Measurements from ENCODE around the gene FDCSP. TPM values are rescaled to one million over a fixed set of nuclear protein-coding genes. Genes with fewer than 3 reads are reported as not detected.
"Not testable (repeated sequence)": the region's sequence is repeated elsewhere in the genome, so short reads cannot be mapped to it uniquely, and the experiment has no call there.

The FDCSP gene
- total and polyA plus RNA-seq, 9 donors: 0.13 to 0.71 (median 0.38) TPM; not detected in 5

DNA sequence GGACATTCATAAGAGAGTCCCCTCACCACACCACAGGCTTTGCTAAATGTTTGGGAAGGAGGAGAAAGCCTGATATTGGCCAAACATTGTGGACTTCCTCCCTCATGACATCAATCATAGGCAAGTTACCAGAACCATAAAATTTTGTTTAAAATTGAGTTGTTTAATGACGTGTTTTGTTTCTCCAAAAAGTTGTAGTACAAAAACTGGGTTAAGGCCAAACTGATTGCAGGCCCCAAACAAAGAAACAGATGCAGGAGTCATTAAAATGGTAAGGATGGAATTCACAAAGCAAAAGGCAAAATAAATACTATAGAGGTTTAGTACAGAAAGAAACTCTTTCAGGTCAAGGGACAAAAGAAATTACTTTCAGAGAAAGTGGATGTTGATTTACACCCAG lies 34.3 kb upstream of the FDCSP start:
- no peaks in the 10 kb centered on the region for H3K4me1 ChIP-seq (ENCODE audit: control insufficient read depth, insufficient read depth, low read length)
- no peaks in the 10 kb centered on the region for H3K36me3 ChIP-seq (ENCODE audit: control insufficient read depth, insufficient read depth, low read length)
- no peak overlapping the region for H3K27ac ChIP-seq (ENCODE audit: low read length)
- DNase-seq: peak; percentile 11
- WGBS (ENCODE audit: insufficient coverage): no CpG with 5 or more reads among the region's 1 CpG
- H3K9me3 ChIP-seq (replicated peaks; ENCODE audit: control insufficient read depth, low read depth, low read length): no peaks in the 10 kb centered on the region
- H3K4me3 ChIP-seq (ENCODE audit: low read length): no peak overlapping the region
- no peaks in the 10 kb centered on the region for H3K27me3 ChIP-seq (ENCODE audit: control insufficient read depth, insufficient read depth, low read length)

GRCh38 chr4:70192895-70193294 lies 33.0 kb upstream of the FDCSP start:
- Histone ChIP-seq H3K4me1 (ENCODE audit: control insufficient read depth, insufficient read depth, low read length) (no peaks in the 10 kb centered on the region), H3K9me3 (replicated peaks; ENCODE audit: control insufficient read depth, low read depth, low read length) (no peaks in the 10 kb centered on the region), H3K27me3 (ENCODE audit: control insufficient read depth, insufficient read depth, low read length) (no peaks in the 10 kb centered on the region), H3K27ac (ENCODE audit: low read length) (no peak overlapping the region), H3K4me3 (ENCODE audit: low read length) (no peak overlapping the region), H3K36me3 (ENCODE audit: control insufficient read depth, insufficient read depth, low read length) (no peaks in the 10 kb centered on the region)
- WGBS (ENCODE audit: insufficient coverage): no CpG with 5 or more reads among the region's 2 CpGs
- DNase-seq: no peak

DNA sequence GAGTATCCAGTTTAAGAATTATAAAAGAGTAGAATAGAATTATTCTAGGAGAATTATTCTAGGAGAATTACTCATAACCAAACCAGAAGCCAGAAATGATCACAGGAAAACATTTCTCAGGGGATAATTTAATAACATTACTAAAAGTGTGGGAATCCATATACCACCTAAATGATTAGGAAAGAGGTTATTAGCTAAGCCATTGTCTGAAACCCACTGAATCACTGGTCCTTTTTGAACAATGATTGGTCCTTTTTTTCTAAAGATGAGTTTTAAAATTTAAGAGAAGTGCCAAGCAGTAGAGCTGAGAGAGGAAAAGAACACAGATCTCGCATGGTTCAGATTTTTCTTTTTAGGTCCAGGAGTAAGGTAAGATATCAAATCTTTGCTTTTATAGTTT lies 30.5 kb upstream of the FDCSP start, which contains the start of gene ODAM:
TSS of gene ODAM (plus strand) at position 301 of the 400 bp plus-strand sequence. CDS start 819 bp downstream, outside the sequence.
- WGBS (ENCODE audit: insufficient coverage): 86% methylated on average over 1 of the region's 1 CpG

GRCh38 chr4:70196857-70197256 lies 29.1 kb upstream of the FDCSP start:
- Histone ChIP-seq H3K9me3 (replicated peaks; ENCODE audit: control insufficient read depth, low read depth, low read length) (no peaks in the 10 kb centered on the region), H3K27me3 (ENCODE audit: control insufficient read depth, insufficient read depth, low read length) (no peaks in the 10 kb centered on the region), H3K4me1 (ENCODE audit: control insufficient read depth, insufficient read depth, low read length) (no peaks in the 10 kb centered on the region), H3K27ac (ENCODE audit: low read length) (no peak overlapping the region), H3K4me3 (ENCODE audit: low read length) (no peak overlapping the region), H3K36me3 (ENCODE audit: control insufficient read depth, insufficient read depth, low read length) (no peaks in the 10 kb centered on the region)
- no CpG with 5 or more reads among the region's 2 CpGs for WGBS (ENCODE audit: insufficient coverage)
- no peak for DNase-seq

More for the DNA sequence above, 30.5 kb upstream of the FDCSP start, which contains the start of gene ODAM:
- DNase-seq: no peak
- Histone ChIP-seq H3K4me1 (ENCODE audit: control insufficient read depth, insufficient read depth, low read length) (no peaks in the 10 kb centered on the region), H3K9me3 (replicated peaks; ENCODE audit: control insufficient read depth, low read depth, low read length) (no peaks in the 10 kb centered on the region), H3K36me3 (ENCODE audit: control insufficient read depth, insufficient read depth, low read length) (no peaks in the 10 kb centered on the region), H3K27ac (ENCODE audit: low read length) (no peak within 1 kb of the TSS), H3K27me3 (ENCODE audit: control insufficient read depth, insufficient read depth, low read length) (no peaks in the 10 kb centered on the region), H3K4me3 (ENCODE audit: low read length) (no peak within 1 kb of the TSS)

- H3K27ac ChIP-seq (ENCODE audit: low read length): no peak overlapping the region
- no peaks in the 10 kb centered on the region for H3K4me1 ChIP-seq (ENCODE audit: control insufficient read depth, insufficient read depth, low read length)
- no peak for DNase-seq
- no CpG with 5 or more reads among the region's 2 CpGs for WGBS (ENCODE audit: insufficient coverage)
- H3K4me3 ChIP-seq (ENCODE audit: low read length): no peak overlapping the region
- no peaks in the 10 kb centered on the region for H3K27me3 ChIP-seq (ENCODE audit: control insufficient read depth, insufficient read depth, low read length)
- H3K9me3 ChIP-seq (replicated peaks; ENCODE audit: control insufficient read depth, low read depth, low read length): no peaks in the 10 kb centered on the region
- H3K36me3 ChIP-seq (ENCODE audit: control insufficient read depth, insufficient read depth, low read length): no peaks in the 10 kb centered on the region
These were observed 28.1 kb upstream of the FDCSP start for GRCh38 chr4:70197842-70198241.

GRCh38 chr4:70203601-70204000 lies 22.3 kb upstream of the FDCSP start:
- DNase-seq: no peak
- Histone ChIP-seq H3K4me1 (ENCODE audit: control insufficient read depth, insufficient read depth, low read length) (no peaks in the 10 kb centered on the region), H3K9me3 (replicated peaks; ENCODE audit: control insufficient read depth, low read depth, low read length) (no peaks in the 10 kb centered on the region), H3K27me3 (ENCODE audit: control insufficient read depth, insufficient read depth, low read length) (no peaks in the 10 kb centered on the region), H3K27ac (ENCODE audit: low read length) (no peak overlapping the region), H3K4me3 (ENCODE audit: low read length) (no peak overlapping the region), H3K36me3 (ENCODE audit: control insufficient read depth, insufficient read depth, low read length) (no peaks in the 10 kb centered on the region)
- no CpG with 5 or more reads among the region's 1 CpG for WGBS (ENCODE audit: insufficient coverage)

GRCh38 chr4:70212752-70213151 lies 13.2 kb upstream of the FDCSP start:
- not testable (repeated sequence) for DNase-seq; H3K9me3 ChIP-seq (replicated peaks; ENCODE audit: control insufficient read depth, low read depth, low read length); H3K27me3 ChIP-seq (ENCODE audit: control insufficient read depth, insufficient read depth, low read length); H3K27ac ChIP-seq (ENCODE audit: low read length); H3K36me3 ChIP-seq (ENCODE audit: control insufficient read depth, insufficient read depth, low read length); H3K4me1 ChIP-seq (ENCODE audit: control insufficient read depth, insufficient read depth, low read length); H3K4me3 ChIP-seq (ENCODE audit: low read length)
- 63% methylated on average over 3 of the region's 4 CpGs for WGBS (ENCODE audit: insufficient coverage)

DNA sequence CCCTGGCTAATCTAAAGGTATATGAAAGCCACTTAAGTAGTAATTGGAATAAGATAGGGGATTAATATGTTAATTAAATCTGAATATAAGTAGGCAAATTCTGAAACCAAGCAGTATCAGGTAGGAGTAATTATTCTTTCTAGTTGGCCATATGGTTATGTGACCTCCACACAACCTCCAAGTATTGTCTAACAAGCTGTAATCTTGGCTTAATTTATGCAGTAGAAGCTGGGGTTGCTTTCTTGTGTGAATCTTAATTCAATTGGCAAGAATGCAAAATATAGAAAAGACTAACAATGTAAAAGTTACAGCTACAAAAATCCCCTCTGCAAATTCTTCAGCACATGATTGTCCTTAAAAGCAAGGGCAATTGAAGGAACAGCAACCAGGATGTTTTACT lies 9.8 kb upstream of the FDCSP start:
- not testable (repeated sequence) for H3K36me3 ChIP-seq (ENCODE audit: control insufficient read depth, insufficient read depth, low read length); DNase-seq; H3K9me3 ChIP-seq (replicated peaks; ENCODE audit: control insufficient read depth, low read depth, low read length); H3K27me3 ChIP-seq (ENCODE audit: control insufficient read depth, insufficient read depth, low read length); H3K4me1 ChIP-seq (ENCODE audit: control insufficient read depth, insufficient read depth, low read length); H3K27ac ChIP-seq (ENCODE audit: low read length); H3K4me3 ChIP-seq (ENCODE audit: low read length)

DNA sequence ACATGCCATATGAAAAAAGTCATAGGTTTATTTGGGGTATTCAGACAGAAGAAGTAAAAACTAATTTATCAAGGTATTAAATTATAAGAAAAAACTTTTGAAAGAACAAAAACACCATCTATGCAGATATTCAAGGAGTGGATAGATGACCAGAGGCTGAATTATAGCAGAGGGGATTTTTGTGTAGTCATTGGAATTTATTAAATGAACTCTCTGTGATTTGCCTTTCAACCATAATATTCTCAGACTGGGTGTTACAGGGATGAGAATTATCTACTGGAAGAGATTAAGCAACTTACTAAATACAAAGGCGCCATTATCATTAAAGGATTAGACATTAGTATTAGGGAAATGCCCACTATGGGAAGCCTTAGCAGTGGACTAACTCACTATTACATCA lies 9.4 kb upstream of the FDCSP start:
- WGBS (ENCODE audit: insufficient coverage): no CpG with 5 or more reads among the region's 1 CpG
- H3K9me3 ChIP-seq (replicated peaks; ENCODE audit: control insufficient read depth, low read depth, low read length); H3K4me3 ChIP-seq (ENCODE audit: low read length); H3K36me3 ChIP-seq (ENCODE audit: control insufficient read depth, insufficient read depth, low read length); H3K27me3 ChIP-seq (ENCODE audit: control insufficient read depth, insufficient read depth, low read length); DNase-seq; H3K4me1 ChIP-seq (ENCODE audit: control insufficient read depth, insufficient read depth, low read length); H3K27ac ChIP-seq (ENCODE audit: low read length): not testable (repeated sequence)

GRCh38 chr4:70221389-70221788 lies 4.5 kb upstream of the FDCSP start:
- H3K27me3 ChIP-seq (ENCODE audit: control insufficient read depth, insufficient read depth, low read length); H3K36me3 ChIP-seq (ENCODE audit: control insufficient read depth, insufficient read depth, low read length); H3K4me3 ChIP-seq (ENCODE audit: low read length); H3K4me1 ChIP-seq (ENCODE audit: control insufficient read depth, insufficient read depth, low read length); H3K27ac ChIP-seq (ENCODE audit: low read length); DNase-seq; H3K9me3 ChIP-seq (replicated peaks; ENCODE audit: control insufficient read depth, low read depth, low read length): not testable (repeated sequence)
- WGBS (ENCODE audit: insufficient coverage): no CpG with 5 or more reads among the region's 3 CpGs

- H3K4me3 ChIP-seq (ENCODE audit: low read length); H3K27ac ChIP-seq (ENCODE audit: low read length); DNase-seq: not testable (repeated sequence)
These were observed 4.1 kb upstream of the FDCSP start for GRCh38 chr4:70221818-70222217.

More at GRCh38 chr4:70221818-70222217, 4.1 kb upstream of the FDCSP start:
- not testable (repeated sequence) for H3K27me3 ChIP-seq (ENCODE audit: control insufficient read depth, insufficient read depth, low read length); H3K36me3 ChIP-seq (ENCODE audit: control insufficient read depth, insufficient read depth, low read length); H3K4me1 ChIP-seq (ENCODE audit: control insufficient read depth, insufficient read depth, low read length); H3K9me3 ChIP-seq (replicated peaks; ENCODE audit: control insufficient read depth, low read depth, low read length)

Measured in muscle of leg (tissue), 11 donors.